HG02884 (cell line): Measurements from ENCODE around the gene DDX49.
"Not testable (repeated sequence)": the region's sequence is repeated elsewhere in the genome, so short reads cannot be mapped to it uniquely, and the experiment has no call there.

Source experiments
- ATAC-seq: cut with Tn5 transposase; IDR thresholded peaks from one replicate; pipeline ENCODE4 v1.9.1; 2021; ENCODE audit warnings: mild to moderate bottlenecking, moderate library complexity; ENCODE audit not compliant: unreplicated experiment

DDX49 gene

GRCh38 chr19:18895824-18896341 is 23.6 kb upstream of the DDX49 start, which contains the start of gene CERS1:
CERS1 (minus strand) TSS chr19:18896158; CDS start chr19:18896072, 86 bp downstream.
- no peak for ATAC-seq

- no peak for ATAC-seq
Measured at GRCh38 chr19:18896421-18896841, 23.1 kb upstream of the DDX49 start.

- no peak for ATAC-seq
Measured at GRCh38 chr19:18897094-18898029, 22.2 kb upstream of the DDX49 start.

- no peak for ATAC-seq
Measured at GRCh38 chr19:18898081-18898606, 21.4 kb upstream of the DDX49 start.

GRCh38 chr19:18898607-18899408 is 20.7 kb upstream of the DDX49 start:
- no peak for ATAC-seq

- no peak for ATAC-seq
Measured at GRCh38 chr19:18899624-18900560, 19.6 kb upstream of the DDX49 start.

GRCh38 chr19:18900700-18901481 is 18.6 kb upstream of the DDX49 start:
- no peak for ATAC-seq

- ATAC-seq = no peak
Measured at GRCh38 chr19:18901491-18901890, 18.0 kb upstream of the DDX49 start.

GRCh38 chr19:18902519-18902918 is 17.0 kb upstream of the DDX49 start:
- not testable (repeated sequence) for ATAC-seq

GRCh38 chr19:18903156-18904037 is 16.1 kb upstream of the DDX49 start:
- ATAC-seq = no peak

GRCh38 chr19:18904334-18905057 is 15.0 kb upstream of the DDX49 start:
- no peak for ATAC-seq

GRCh38 chr19:18905058-18905456 is 14.5 kb upstream of the DDX49 start:
- no peak for ATAC-seq

GRCh38 chr19:18905513-18906236 is 13.8 kb upstream of the DDX49 start:
- no peak for ATAC-seq

- ATAC-seq = no peak
Measured at GRCh38 chr19:18906605-18907519, 12.7 kb upstream of the DDX49 start.

- ATAC-seq = no peak
Measured at GRCh38 chr19:18908917-18909619, 10.4 kb upstream of the DDX49 start.
